Hematopoietic multipotent progenitor cell treated with erythropoietin and hydrocortisone succinate and interleukin-3 and kit ligand, for 17 days (in vitro differentiated cells): ENCODE measurements around the gene NR6A1.

ENCODE experiments used
- DNase-seq: peaks from one replicate; pipeline ENCODE4 v3.0.0-alpha.2; 2015; ENCODE audit warnings: low spot score

The NR6A1 gene

DNA sequence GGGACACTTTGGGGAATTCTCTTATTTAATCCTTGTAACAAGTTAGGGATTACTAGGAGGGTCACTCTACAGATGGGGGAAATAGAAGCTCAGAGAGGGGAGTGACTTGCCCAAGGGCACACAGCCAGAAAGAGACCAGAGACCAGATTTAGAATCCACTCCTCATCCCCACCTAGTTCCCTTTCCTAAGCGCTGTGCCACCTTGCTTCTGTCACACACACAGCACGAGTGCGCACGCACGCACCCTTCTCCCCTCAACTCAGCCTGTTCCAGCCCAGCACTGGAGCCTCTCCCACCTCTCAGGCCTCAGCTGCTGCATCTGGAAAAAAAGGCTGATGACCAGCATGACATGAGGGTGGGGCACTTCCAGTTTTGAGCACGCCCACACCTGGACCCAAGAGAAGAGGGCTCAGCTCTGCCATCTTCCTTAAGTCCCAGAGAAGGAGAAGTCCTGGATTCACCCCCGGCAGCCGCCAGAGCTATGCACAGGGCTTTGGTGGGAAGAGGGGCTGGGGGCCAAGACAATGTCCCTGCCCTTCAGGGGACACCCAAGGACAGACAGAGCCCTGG, 282.4 kb downstream of the NR6A1 start:
- DNase-seq = no peak

- no peak for DNase-seq
Measured at GRCh38 chr9:124487260-124488182, 283.6 kb downstream of the NR6A1 start.

- DNase-seq = no peak
Measured at GRCh38 chr9:124486778-124487259, 284.3 kb downstream of the NR6A1 start.

DNA sequence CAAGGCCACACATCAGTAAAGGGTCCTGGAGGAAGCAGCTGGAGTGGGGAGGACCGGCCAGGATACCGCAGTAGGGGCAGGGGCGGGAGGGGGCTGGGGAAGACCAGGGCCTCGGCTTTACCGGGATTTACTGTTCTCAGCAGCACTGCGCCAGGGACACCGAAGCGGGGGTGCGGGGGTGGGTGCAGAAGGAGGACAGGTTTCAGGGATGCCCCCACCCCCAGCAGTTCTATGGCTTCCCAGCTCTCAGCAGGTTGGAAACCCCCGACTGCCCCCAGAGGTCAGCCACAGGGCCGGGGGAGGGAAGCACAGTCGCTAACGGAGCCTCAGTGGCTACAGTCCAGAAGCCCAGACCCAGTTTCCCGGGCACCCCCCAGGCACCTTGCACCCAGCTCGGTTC, 285.2 kb downstream of the NR6A1 start:
- DNase-seq = no peak

- DNase-seq = no peak
Measured at GRCh38 chr9:124485201-124485600, 285.9 kb downstream of the NR6A1 start.

GRCh38 chr9:124483481-124483880, 287.6 kb downstream of the NR6A1 start:
- no peak for DNase-seq

- DNase-seq = no peak
Measured at GRCh38 chr9:124482431-124483031, 288.6 kb downstream of the NR6A1 start.

DNA sequence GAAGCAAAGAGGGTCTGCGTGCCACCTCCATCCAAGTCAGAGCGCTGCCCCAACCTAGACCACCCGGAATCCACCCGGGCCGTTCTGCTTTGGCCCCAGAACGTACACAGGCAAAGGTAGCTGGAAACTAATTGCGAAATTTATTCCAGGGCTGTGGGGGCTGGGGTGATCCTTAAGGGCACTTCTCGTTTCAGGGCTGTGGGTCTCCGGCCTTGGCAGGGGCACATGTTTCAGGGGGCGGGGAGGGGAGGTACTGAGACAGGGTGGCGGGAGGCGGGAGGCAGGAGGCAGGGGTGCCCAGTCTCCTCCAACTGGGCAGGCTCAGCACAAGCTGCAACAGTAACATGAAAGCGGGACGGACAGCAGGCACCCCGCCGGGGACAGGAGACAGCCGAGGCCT, 290.0 kb downstream of the NR6A1 start:
- DNase-seq = no peak

DNA sequence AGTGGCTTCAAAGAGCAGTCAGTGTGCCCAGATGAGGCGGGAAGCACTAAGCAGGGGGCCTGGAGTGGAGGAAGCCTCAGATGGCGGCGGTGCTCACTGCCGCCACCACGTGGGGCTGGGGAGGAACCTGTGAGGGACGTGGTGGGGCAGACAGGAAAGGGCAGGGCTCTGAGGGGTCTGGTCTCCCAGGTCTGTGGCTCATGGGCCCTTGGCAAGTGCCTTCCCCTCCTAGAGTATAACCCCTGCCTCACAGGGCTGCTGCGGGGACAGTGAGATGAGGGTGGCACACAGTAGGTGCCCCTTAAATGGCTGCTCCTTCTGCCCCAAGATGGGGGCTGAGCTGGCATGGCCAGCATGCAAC, 290.5 kb downstream of the NR6A1 start:
- DNase-seq = no peak

GRCh38 chr9:124479947-124480620, 291.0 kb downstream of the NR6A1 start:
- DNase-seq = no peak

- DNase-seq = no peak
Measured at GRCh38 chr9:124479371-124479770, 291.7 kb downstream of the NR6A1 start.

- DNase-seq = no peak
Measured at GRCh38 chr9:124478354-124478753, 292.8 kb downstream of the NR6A1 start.

GRCh38 chr9:124477648-124478285, 293.3 kb downstream of the NR6A1 start:
- DNase-seq = no peak

- no peak for DNase-seq
Measured at GRCh38 chr9:124477211-124477647, 293.9 kb downstream of the NR6A1 start.

DNA sequence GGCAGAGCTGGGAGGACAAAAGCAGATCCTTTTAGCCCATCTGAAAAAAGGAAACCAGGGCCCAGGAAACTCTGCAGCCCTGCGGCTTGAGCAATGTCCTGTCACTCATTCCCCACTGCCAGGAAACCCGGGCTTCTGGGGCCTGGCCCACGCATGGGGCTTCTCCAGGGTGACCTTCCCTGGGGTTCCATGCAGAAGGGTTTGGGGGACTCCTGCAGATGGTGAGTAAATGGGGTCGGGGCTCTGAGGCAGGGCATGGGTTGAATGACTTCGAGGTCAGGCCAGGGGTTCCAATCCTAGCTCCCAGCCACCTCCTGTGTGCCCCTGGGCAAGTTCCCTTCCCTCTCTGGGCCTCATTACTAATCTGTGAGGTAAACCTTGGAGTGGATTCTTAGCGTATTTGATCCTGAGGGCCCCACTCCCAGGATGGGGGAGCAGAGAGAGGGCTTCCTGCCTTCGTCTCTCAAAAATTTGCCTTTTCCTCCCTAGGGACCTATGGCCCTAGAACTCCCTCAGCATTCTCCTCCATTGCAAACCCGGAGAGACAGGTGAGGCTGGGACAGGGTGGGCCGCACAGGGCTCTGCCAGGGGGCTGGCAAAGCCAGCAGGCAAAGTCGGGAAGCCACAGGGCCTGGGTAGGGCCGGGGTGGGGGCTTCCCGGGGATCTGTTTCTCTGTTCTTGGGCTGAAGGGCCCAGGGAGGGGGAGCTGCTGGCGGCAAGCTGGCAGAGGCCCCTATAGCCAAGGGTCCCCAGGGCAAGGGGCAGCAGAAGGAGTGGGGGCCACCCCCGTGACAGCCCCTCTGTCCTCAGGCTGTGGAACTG, 295.0 kb downstream of the NR6A1 start:
- DNase-seq = no peak

GRCh38 chr9:124475158-124475867, 295.8 kb downstream of the NR6A1 start:
- no peak for DNase-seq

- no peak for DNase-seq
Measured at GRCh38 chr9:124474151-124474550, 297.0 kb downstream of the NR6A1 start.

GRCh38 chr9:124473310-124473709, 297.8 kb downstream of the NR6A1 start:
- DNase-seq = no peak

- no peak for DNase-seq
Measured at GRCh38 chr9:124472770-124473169, 298.3 kb downstream of the NR6A1 start.

GRCh38 chr9:124471761-124472160, 299.4 kb downstream of the NR6A1 start:
- DNase-seq = no peak
